HG03060 (cell line): ENCODE measurements around the gene NLN.
"Not testable (repeated sequence)": the region's sequence is repeated elsewhere in the genome, so short reads cannot be mapped to it uniquely, and the experiment has no call there.

Experiments used
- ATAC-seq: cut with Tn5 transposase; IDR thresholded peaks from one replicate; pipeline ENCODE4 v1.9.1; 2021; ENCODE audit warnings: low read depth, moderate number of reproducible peaks; ENCODE audit not compliant: unreplicated experiment

NLN gene

DNA sequence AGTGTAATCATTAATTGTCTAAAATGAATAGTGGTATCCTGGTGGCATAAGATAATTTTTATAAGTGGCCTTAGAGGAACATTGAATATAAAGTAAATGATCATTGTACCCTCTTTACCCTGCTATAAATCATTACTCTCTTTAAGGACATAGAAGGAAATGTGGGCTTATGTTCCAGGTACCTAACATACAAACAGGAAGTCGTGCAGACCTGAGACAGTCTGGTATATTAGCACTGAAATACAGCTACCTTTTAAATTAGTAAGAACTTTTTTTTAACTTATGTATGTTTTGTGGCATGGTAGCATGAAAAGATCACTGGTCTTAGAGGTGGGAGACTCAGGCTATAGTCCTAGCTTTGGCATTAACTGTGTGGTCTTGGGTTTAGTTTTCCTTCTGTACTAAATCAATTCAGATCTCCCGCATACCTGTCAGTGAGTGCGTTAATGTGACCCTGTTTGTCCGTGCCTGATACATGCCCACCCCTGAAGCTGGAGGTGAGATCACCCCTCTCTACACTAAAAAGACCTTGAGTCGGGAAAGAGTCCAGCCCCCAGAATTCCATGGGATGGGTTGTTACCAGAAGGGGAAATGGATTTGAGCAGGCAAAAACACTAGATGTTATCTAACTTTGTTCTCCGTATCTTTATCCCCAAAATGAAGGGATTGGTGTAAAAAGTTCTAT is 145.0 kb downstream of the NLN start:
- no peak for ATAC-seq

DNA sequence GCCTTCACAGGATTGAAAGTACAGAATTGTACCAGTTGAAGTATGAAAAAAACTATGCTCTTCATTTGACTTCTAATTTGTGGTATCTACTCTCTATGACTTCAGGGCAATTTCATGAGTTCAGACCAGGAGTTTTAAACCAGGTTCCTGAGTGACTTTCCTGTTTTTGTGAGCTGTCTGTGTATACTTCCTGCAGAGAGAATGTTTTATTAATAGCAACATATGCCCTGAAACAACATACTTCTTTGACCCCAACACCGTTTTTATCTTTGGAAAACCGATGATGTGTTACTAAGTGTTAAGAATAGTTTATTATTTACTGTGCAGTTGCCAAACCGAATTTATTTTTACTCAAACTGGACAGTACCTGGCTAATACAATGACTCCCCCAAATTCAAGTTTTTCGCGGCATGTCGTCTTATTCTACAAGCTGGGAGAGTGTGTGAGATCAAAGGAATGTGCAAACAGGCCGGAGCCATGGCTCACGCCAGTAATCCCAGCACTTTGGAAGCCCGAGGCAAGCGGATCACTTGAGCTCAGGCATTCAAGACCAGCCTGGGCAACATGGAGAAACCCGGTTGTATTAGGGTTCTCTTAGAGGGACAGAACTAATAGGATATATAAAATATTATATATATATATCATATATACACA is 145.7 kb downstream of the NLN start:
- no peak for ATAC-seq

- no peak for ATAC-seq
Observed at GRCh38 chr5:65868509-65868908, 146.5 kb downstream of the NLN start.

GRCh38 chr5:65871182-65871581 is 149.2 kb downstream of the NLN start:
- no peak for ATAC-seq

GRCh38 chr5:65871776-65872175 is 149.8 kb downstream of the NLN start:
- not testable (repeated sequence) for ATAC-seq

DNA sequence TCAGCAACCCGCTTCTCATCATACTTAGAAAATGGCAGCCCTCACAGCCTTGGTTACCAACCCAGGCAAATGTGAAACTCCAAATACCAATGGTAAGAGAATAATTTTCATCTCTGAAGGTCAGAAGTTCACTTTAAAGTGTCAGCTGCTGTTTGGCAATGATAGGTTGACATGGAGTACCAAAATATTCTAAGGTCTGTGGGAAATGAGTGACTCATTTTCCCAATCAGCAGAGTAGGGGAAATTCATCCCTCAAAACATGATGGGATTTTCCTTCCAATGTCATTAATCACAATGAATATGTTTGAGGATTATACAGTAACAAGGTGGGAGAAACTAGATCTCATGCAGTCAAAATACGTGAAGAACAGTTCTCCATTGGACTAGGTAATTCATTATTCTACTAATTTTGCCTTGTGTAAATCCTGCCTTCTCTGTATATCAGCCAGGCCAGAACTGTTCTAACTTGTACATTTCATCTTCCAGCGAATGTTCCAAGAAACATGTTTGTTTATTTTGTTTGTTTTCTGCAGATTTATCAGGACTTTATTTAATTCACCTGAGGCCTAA is 151.3 kb downstream of the NLN start:
- ATAC-seq = no peak

- ATAC-seq = no peak
Observed at GRCh38 chr5:65874241-65874640, 152.2 kb downstream of the NLN start.

- ATAC-seq = no peak
Observed at GRCh38 chr5:65876496-65876895, 154.5 kb downstream of the NLN start.

GRCh38 chr5:65876970-65877369 is 155.0 kb downstream of the NLN start:
- no peak for ATAC-seq
